Endothelial cell of umbilical vein (primary cell): Measurements from ENCODE around the gene CDH22.

Experiments
- CTCF ChIP-seq, 2 donors: IDR thresholded peaks; 1 replicate in 1 of 2; 2 replicates in 1 of 2; pipeline ENCODE4 v1.5.1; 2011; ENCODE audit warnings: low read length in 2 of 2, mild to moderate bottlenecking in 2 of 2, moderate library complexity in 2 of 2, control low read depth in 1 of 2, inconsistent platforms in 1 of 2, low read depth in 1 of 2; ENCODE audit not compliant: insufficient read depth in 1 of 2; ENCODE audit errors: extremely low read depth in 1 of 2
- EZH2 ChIP-seq: IDR thresholded peaks from 2 replicates; pipeline ENCODE4 v1.6.1; 2012; ENCODE audit warnings: borderline replicate concordance, low read depth, mild to moderate bottlenecking, moderate library complexity, low read length, inconsistent platforms; ENCODE audit not compliant: severe bottlenecking
- FOS ChIP-seq: IDR thresholded peaks from 2 replicates; pipeline ENCODE4 v1.6.1; 2011; ENCODE audit warnings: mild to moderate bottlenecking, low read length, moderate library complexity, borderline replicate concordance; ENCODE audit not compliant: insufficient read depth
- GATA2 ChIP-seq: IDR thresholded peaks from 2 replicates; pipeline ENCODE4 v1.7.0; 2011; ENCODE audit warnings: low read depth, mild to moderate bottlenecking, moderate library complexity, mixed read lengths, low read length; ENCODE audit not compliant: insufficient read length, insufficient read depth
- JUN ChIP-seq: IDR thresholded peaks from 2 replicates; pipeline ENCODE4 v1.6.1; 2011; ENCODE audit warnings: borderline replicate concordance, low read depth; ENCODE audit not compliant: insufficient read length, insufficient read depth
- MAX ChIP-seq: IDR thresholded peaks from 2 replicates; pipeline ENCODE4 v1.6.1; 2011; ENCODE audit not compliant: insufficient read depth, insufficient read length
- MYC ChIP-seq: IDR thresholded peaks from one replicate; pipeline ENCODE4 v1.6.1; 2011; ENCODE audit warnings: mild to moderate bottlenecking, low read depth, low read length
- POLR2A ChIP-seq: IDR thresholded peaks from 2 replicates; pipeline ENCODE4 v1.6.1; 2012; ENCODE audit warnings: low read depth, mild to moderate bottlenecking, control low read depth, low read length
- POLR2AphosphoS5 ChIP-seq: IDR thresholded peaks from 2 replicates; pipeline ENCODE4 v1.6.1; 2012; ENCODE audit warnings: low read depth, mild to moderate bottlenecking, control low read depth, low read length, moderate library complexity; ENCODE audit not compliant: insufficient read depth

- no peak for TF ChIP-seq POLR2AphosphoS5
- TF ChIP-seq CTCF (IDR thresholded peaks at IDR 0.05; ENCODE audit: extremely low read depth in 1 of 2, insufficient read depth in 1 of 2, low read depth in 1 of 2, low read length in 2 of 2): no peak
- no peak for TF ChIP-seq JUN
- no peak for TF ChIP-seq POLR2A
- TF ChIP-seq MAX: no peak
- TF ChIP-seq GATA2: no peak
- TF ChIP-seq EZH2: no peak
- TF ChIP-seq MYC: no peak
- no peak for TF ChIP-seq FOS
Observed at GRCh38 chr20:46283426-46284039, 24.8 kb downstream of the CDH22 start.
